Epithelial cell of proximal tubule (primary cell): Measurements from ENCODE around the gene IFRD2. TPM values are rescaled to one million over a fixed set of nuclear protein-coding genes. Genes with fewer than 3 reads are reported as not detected.
"Not testable (repeated sequence)": the region's sequence is repeated elsewhere in the genome, so short reads cannot be mapped to it uniquely, and the experiment has no call there.

Experiments used
- DNase-seq: peaks from one replicate; pipeline ENCODE4 v3.0.0-alpha.2; 2011; ENCODE audit warnings: low read depth
- H3K4me3 ChIP-seq: 2 replicates; pipeline ENCODE4 v1.5.1; 2011; ENCODE audit warnings: low read depth, mild to moderate bottlenecking, low read length
- CTCF ChIP-seq: conservative IDR thresholded peaks from 2 replicates; pipeline ENCODE4 v1.5.1; 2012; ENCODE audit warnings: low read depth, mild to moderate bottlenecking, low read length
- total RNA-seq: library from RNA; depleted of rRNA; stranded (reverse); fragments of >200 nt; gene quantifications from 2 replicates; pipeline ENCODE4 v1.2.3, GENCODE V29; 2015

The IFRD2 gene
- total RNA-seq, 1 donor from 2014 or later, result 76.6 TPM

- no peak overlapping the region for H3K4me3 ChIP-seq
- no peak for DNase-seq
- no peak for TF ChIP-seq CTCF
Measured at GRCh38 chr3:50250514-50250913, 41.7 kb downstream of the IFRD2 start.

- no peak for DNase-seq
- TF ChIP-seq CTCF, result no peak
- no peak overlapping the region for H3K4me3 ChIP-seq
Measured at GRCh38 chr3:50249457-50249856, 42.8 kb downstream of the IFRD2 start.

- no peak overlapping the region for H3K4me3 ChIP-seq
- DNase-seq, result no peak
- TF ChIP-seq CTCF, result no peak
Measured at GRCh38 chr3:50248387-50248786, 43.8 kb downstream of the IFRD2 start.

GRCh38 chr3:50246517-50246954 lies 45.7 kb downstream of the IFRD2 start:
- no peak for TF ChIP-seq CTCF
- DNase-seq, result no peak
- no peak overlapping the region for H3K4me3 ChIP-seq

GRCh38 chr3:50245831-50246516 lies 46.3 kb downstream of the IFRD2 start:
- peak; percentile 95 for TF ChIP-seq CTCF
- DNase-seq, result no peak

GRCh38 chr3:50245251-50245745 lies 46.9 kb downstream of the IFRD2 start:
- DNase-seq, result no peak
- TF ChIP-seq CTCF, result no peak
- H3K4me3 ChIP-seq, result peak overlapping the region; percentile 54

More at GRCh38 chr3:50245831-50246516, 46.3 kb downstream of the IFRD2 start:
- peak overlapping the region; percentile 54 for H3K4me3 ChIP-seq

- DNase-seq, H3K4me3 ChIP-seq: not testable (repeated sequence)
Measured at GRCh38 chr3:50244813-50245212, 47.4 kb downstream of the IFRD2 start.
